CD4-positive, alpha-beta T cell treated with Interleukin-4 for 1 hour (primary cell): Measurements from ENCODE around the gene ADNP2.

Source experiments
- DNase-seq, 2 donors: peaks; one replicate each; pipeline ENCODE4 v3.0.0-alpha.2; 2020 to 2022

The ADNP2 gene

DNA sequence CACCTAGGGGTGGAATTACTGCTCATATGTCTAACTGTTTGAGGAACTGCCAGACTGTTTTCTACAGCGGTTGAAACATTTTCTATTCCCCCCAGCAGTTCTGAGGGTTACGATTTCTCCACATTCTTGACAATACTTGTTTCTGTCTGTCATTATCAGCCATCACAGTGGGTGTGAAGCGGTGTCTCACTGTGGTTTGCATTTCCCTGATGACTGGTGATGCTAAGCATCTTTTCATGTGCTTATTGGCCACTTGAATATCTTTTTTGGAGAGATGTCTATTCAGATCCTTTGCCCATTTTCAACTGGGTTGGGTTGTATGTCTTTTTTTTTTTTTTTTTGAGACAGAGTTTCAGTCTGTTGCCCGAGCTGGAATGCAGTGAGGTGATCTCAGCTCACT lies 63.0 kb downstream of the ADNP2 start:
- peak in 1 of 2 donors; percentile 38 for DNase-seq

DNA sequence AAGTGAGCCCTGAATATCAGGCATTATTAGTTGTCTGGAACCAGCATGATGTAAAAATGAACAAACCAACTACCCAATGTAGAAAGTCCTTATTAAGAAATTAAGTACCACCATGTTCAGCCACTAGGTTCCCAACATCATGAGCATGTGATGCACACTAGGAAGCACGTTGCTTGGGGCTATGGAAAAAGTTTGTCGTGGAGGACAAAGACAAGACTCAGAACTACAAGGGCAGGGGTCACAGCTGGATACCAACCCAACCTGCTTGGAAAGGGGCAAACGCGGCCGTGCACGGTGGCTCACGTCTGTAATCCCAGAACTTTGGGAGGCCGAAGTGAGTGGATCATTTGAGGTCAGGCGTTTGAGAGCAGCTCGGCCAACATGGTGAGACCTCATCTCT lies 64.0 kb downstream of the ADNP2 start:
- no peak for DNase-seq

DNA sequence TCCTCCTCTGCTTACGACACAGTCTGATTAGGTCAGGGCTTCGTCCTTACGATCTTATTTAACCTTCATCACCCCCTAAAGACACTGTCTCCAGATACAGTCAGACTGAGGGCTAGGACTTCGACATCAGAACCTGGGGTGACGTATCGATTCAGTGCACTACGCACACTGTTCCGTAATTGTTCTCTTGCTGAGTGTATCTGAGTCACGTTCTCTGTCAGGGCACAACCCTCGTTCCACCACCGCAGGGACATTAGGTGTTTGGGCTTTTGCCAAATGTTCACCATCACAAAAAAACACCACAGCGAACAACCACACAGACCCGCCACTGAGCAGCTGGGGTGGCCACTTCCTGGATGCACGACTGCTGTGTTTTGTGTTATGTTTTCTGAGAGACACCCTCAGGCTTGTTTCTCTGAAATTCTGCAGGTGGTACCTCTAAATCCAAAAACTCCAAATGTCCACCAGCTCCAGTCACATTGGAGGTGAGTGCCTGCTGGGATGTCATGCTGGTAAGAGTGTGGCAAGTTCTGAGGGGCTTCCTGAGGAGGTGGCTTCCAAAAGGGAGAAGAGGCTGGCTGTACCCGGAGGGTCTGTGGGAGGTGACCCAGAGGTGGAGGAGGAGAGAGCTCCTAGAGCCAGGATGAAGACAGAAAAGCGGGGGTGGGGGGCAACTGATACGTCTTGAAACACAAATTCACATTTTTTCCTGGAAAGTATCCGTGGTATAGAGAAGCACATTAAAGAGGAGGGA lies 66.6 kb downstream of the ADNP2 start:
- DNase-seq = peak; percentile 72 to 80

DNA sequence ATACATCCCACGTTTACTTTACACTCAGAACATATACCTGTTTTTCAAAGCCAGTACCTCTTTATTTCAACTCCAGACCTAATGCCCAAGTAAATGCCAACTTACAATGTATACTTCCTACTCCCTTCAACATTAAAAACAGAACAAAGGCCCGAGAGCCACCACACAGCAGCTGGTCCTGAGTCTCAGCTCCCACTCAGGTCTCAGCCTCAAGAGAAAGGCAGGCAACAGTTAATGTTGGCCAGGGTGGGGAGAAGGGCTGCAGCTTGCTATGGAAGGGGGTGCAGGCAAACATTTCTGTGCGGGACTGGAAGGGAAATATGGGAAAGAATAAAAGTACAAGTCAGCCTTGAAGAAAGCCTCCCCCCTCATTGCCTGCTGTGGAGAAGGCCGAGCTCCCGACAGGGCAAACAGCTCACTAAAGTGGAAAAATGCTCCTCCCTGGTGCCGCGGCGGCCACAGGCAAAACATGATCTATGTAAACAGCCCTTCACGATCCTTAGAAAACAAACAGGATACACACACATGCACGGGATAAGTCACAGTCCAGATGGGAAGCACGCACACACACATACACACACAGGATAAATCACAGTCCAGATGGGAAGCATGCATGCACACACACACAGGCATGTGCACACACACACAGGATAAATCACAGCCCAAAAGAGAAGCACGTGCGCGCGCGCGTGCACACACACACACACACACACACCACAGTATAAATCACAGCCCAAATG lies 67.4 kb downstream of the ADNP2 start:
- no peak for DNase-seq

DNA sequence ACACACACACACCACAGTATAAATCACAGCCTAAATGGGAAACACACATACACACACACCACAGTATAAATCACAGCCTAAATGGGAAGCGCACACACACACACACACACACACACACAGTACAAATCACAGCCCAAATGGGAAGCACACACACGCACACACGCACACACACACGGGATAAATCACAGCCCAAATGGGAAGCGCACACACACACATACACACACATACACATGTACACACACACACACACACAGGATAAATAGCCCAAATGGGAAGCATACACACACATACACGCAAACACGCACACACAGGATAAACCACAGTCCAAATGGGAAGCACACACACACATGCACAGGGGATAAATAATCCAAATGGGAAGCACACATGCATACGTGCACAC lies 68.1 kb downstream of the ADNP2 start:
- no peak for DNase-seq

DNA sequence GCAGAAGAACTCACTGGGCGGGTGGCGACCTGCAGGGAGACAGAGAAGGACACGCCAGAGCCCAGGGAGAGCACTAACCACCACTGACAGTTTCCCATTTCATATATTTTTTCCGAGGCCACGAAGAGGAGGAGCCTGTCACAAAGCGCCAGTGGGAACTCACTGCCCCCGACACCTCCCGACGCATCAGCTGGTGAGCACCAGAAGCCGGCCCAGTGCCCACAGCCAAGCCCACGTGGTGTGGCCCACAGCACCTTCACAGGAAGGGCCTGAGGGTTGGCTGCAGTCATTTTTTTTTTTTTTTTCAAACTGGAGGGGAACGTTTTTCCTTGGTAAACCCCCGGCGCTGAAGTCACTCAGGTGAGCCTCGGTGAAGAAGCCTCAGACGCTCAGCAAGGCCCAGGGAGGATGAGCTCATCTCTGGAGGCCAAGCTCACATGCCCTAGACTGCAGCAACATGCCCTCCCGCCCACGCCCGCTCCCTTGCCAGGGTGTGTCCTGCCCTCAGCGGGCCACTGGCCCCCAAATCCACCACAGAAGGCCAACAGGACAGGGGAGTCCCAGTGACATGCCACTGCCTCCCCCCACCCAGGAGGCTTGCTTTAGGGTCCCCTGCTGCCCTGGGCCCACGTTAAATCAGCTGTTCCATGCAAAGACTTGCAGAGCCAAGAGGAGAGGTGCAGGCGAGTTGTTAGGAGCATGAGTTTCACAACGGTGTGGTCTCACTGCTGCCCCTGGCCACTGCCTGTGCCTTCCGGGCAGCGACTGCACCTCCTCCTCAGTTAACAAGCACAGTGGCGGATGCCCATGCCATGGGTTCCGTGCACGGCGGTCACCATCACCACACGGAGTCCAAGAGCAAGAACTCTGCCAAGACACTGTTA lies 70.1 kb downstream of the ADNP2 start:
- no peak for DNase-seq

DNA sequence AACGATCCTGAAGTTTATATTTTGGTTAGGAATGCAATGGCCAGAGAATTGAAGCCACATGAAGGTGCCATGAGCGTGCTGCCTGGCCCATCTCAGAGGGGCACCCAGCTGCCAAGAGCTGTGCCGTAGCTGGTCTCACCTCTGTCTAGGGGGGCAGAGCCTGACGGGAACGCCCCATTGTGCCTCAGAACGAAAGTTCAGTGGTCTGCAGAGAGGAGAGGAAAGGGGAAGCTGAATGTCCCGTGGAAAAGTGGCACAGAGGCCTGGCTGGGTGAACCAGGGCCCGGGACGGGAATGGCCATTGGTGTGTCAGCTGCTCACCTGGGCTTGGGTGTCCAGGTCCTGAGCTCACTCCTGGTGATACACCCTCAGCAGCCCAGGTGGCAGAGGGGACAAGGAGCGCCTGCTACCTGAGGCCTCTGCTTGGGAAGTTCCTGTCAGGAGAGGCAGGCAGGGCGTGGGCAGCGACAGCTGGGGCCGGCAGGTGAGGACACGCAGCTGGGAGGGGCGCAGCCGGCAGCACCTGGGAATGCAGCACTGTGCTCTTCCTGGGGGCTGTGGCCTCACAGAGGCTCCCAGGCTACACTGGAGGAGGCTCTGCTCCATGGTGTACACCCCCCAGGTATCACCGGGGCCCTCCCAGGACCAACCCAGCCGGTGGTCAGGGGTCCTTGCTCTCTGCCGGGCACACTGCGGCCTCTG lies 70.9 kb downstream of the ADNP2 start:
- no peak for DNase-seq

DNA sequence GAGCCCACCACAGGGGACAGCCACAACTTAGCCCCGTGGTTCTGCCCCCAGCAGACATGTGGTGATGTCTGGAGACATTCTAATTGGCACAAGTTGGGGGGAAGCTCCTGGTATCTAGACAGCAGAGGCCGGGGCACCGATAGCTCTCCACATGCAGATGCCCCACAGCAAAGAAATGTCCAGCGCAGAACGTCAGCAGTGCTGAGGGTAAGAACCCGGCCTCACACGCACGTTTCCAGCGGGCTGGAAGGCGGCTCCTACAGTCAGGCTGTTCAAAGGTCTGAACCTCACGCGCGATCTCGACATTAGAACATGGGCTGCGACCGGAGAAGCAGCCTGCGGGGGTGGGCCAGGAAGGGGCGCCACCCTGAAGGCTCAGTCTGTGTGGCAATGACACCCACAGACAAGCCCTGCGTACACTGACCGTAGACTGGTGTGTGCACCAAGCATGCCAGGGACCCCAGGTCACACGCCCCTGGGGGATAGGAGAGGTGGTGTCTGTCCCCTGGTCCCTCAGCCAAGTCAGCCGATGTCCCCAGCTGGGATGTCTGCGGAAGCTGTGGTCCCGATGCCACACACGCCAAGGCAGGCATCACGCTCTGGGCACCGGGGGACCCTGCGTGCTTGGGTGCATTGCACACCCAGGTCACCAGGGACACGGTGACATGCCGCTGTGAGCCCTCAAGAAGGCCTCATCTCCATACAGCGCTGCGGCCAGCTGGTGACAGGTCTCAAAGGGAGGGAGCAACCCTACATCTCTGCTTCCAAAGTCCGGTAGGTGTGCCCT lies 71.9 kb downstream of the ADNP2 start:
- no peak for DNase-seq

DNA sequence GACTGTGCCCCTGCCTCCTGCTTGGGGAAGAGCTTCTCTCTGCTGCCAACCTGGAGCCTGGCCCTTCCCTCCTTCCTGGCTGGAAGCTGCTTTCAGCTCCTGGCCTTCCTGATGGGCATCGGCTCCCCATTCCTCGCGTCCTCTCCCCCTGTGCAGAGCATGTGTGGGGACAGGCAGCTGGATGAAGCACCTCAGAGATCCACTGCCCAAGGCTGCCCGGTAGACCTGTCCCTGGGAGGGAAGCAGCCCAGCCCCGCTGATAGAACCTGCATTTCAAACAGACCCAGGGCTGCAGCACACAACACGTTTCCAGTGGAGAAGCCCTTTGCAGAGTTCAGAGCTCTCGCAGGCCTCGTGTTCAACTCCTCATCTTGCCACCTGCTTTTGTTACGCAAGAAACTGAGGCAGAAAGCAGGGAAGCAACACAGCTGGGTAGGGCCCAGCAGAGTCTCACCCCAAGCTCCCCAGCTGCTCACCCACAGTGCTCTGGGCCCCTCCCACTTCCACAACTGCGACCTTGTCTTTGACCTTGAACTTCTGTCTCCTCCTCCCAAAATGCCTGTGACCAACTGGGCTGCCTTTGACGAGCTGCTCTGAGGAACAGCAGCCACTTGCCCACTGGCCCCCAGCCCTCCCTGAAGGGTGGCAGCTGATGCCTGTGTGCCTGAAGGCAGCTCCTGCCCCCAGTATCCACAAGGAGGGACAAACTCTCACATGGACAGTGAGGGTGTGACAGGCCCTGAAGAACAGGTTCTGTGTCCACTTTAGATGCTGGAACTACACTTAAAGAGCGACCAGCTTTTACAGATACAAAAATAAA lies 72.8 kb downstream of the ADNP2 start:
- DNase-seq = no peak

DNA sequence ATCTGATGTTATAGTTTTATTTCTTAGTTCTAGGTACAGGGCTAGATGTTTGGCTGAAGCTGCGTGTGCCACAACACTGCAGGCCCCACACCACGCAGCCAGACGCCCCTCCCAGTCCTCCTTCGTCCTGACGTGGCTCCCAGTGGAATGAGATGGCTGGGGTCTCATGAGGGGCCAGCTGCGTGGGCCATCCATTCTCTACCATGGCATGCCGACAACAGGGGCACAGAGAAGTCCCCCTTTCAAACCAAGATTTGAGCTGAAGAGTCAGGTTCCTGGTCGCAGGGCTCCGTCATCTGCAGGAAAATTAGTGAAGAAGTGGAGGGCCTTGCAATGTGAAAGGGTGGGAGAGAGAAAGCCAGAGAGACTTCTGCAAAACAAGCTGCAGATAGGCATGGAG lies 73.8 kb downstream of the ADNP2 start:
- no peak for DNase-seq

DNA sequence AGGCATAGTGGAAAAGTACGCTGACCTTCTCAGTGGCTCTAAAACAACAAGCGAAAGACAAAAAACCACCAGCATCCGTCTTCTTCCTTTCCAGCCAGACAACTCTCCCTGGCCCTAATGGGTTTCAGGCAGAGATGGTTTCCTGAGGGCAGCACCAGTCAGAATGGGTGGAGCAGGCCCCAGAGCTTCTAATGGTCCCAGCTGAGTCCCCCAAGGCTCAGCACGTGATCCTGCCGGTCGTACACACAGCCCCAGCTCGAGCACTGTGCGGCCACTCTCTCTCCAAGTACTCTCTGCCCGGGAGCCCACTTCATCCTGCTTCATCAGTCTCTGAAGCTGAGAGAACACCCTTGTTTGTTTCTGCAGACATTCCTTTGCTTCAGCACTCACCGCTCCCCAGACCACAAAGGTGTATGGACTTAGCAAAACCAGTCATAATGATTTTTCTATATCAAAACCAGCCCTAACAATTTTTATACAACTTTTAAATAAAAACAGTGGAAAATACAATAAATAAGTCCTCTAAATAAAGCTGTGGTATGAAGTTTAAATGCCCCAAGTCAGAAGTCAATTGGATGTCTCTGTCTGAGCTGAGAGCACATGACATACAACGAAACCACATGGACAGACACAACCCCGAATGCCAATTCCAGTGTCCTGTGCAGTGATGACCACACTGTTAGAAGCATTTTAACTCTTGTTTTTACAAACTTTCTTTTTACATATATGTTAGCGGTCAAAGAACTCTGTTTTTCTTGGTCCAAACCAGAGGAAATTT lies 74.4 kb downstream of the ADNP2 start:
- DNase-seq = no peak

DNA sequence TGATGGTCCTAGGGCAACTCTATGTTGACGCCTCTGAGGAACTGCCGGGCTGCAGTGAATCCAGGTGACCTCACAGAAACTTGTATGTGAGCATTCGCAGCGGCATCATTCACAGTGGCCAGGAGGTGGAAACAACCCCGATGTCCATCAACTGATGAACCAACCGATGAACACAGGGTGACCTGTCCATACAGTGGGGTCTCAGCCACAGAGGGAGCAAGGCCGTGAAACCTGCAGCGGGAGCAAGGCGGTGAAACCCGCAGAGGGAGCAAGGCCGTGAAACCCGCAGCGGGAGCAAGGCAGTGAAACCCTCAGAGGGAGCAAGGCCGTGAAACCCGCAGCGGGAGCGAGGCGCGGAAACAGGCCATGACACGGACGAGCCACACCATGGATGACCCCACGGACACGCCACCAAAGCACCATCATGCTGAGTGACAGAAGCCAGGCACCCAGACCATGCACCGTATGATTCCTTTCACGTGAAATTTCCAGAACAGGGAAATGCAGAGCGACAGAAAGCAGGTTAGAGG lies 75.2 kb downstream of the ADNP2 start:
- DNase-seq = no peak

DNA sequence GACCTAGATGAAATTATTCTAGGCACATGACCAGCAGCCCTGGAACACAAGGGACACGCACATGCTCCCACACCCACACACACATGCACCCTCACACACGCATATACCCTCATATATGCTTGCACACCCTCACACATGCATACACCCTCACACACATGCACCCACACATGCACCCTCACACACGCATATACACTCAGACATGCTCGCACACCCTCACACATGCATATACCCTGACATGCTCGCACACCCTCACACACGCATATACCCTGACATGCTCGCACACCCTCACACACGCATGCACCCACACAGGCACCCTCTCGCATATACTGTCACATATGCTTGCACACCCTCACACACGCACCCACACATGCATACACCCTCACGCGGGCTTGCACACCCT lies 76.5 kb downstream of the ADNP2 start:
- no peak for DNase-seq

DNA sequence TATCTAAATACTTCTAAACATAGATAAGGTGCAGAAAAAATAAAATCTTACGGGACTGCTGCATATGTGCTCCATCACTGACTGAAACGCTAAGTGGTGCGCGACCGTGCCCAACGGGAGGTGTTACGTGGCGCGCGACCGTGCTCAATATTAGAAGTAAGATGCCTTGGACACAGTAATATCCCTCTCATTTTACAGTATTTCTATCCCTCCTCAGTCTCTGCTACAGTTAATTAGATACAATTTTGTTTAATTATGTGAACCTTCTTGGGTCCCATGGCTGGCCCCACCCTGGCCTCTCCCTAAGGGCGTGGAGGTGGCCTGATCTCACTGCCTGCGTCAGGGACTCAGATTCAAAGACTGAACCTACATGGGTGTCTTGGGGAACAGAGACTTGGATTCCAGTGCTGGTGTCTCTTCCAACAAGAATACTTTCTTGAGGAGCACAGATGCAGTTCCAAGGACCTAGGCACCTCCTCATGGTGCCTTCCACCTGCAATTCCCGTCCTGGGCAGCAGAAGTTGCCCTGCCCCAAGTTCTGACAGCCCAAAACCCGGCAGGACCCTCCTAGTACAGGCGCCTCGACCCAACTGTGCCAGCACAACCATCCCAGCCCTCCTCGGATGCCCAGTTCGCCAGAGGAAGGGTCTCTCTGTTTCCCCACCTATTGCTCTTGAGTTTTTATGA lies 79.0 kb downstream of the ADNP2 start:
- no peak for DNase-seq

DNA sequence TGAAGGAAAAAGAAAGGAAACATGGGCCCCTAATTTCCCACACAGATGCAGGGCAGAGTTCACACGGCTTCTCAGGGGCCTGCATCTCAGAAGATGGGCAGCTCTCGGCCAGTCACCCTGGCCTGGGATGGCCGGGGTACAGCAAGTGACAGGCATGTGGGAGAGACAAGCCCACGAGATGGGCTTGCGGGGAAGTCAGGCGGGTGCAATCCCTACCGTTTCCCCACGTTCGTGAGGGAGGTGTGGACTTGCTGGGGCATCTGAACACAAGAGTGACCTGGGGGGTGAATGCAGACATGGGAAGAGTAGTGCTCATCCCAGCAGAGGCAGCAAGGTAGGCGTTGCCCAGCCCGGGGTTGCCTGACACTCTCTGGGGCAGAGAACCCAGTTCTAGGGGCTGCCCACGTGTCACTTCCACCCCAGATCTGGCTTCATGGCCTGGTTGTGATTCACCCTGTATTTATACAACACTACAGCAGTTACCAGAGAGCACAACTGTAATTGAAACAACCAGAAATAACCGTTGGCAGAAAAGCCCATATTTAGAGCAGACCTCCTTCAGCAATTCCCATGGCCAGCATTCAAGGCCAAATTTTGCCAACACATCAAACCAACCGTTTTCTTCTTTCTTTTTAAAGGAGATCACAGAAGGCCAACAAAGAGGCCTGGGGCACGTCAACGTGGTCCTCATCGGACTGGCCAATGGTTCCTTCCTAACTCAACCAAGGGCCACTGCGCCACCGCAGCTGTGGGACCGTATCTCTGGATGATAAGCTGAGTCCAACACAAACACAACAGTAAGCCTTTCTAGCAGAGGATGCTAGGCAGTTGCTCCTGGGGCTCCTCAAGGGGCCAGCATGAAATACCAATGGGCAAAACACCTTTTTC lies 79.8 kb downstream of the ADNP2 start:
- no peak for DNase-seq

DNA sequence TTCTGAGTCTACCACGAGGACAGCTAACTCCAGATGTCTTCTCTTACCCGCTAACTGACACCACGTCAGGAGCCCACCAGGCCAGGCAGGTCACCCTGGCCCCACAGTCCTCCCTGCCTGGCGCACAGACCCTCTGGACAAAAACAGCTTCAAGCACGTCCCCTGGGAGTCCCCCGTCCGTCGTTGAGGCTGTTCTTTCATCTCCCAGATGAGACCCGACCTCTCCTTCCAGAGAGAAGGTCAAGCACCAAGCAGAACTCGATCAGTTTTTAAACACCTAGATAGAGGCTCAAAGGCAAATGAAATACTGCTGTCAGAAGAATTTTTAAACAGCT lies 80.4 kb downstream of the ADNP2 start:
- no peak for DNase-seq
